Breast epithelium (tissue), 4 donors: Measurements from ENCODE around the gene FBXO7. TPM values are rescaled to one million over a fixed set of nuclear protein-coding genes. Genes with fewer than 3 reads are reported as not detected.

Experiments used
- DNase-seq, 2 donors: peaks; one replicate each; pipeline ENCODE4 v3.0.0-alpha.2; 2019; ENCODE audit warnings: low spot score in 2 of 2
- H3K27ac ChIP-seq, 2 donors: fragments of 200-600 bp; sonication (generic) in 1 of 2; one replicate each; pipeline ENCODE4 v1.5.1; 2016 to 2019; ENCODE audit warnings: mild to moderate bottlenecking in 1 of 2
- H3K27me3 ChIP-seq, 2 donors: fragments of 200-600 bp; sonication (generic) in 1 of 2; one replicate each; pipeline versions ENCODE4 v1.5.1 to v1.6.0; 2017 to 2019; ENCODE audit warnings: control low read depth in 1 of 2, mild to moderate bottlenecking in 1 of 2
- H3K36me3 ChIP-seq: fragments of 200-600 bp; one replicate; pipeline ENCODE4 v1.5.1; 2019
- H3K4me1 ChIP-seq, 2 donors: fragments of 200-600 bp; sonication (generic); one replicate each; pipeline ENCODE4 v1.5.1; 2016 to 2019; ENCODE audit warnings: control low read depth in 1 of 2
- H3K4me3 ChIP-seq, 3 donors: fragments of 200-600 bp; sonication (generic); 1 replicate in 2 of 3; 2 replicates in 1 of 3; pipeline ENCODE4 v1.5.1; 2016 to 2019; ENCODE audit warnings: mild to moderate bottlenecking in 3 of 3, moderate library complexity in 2 of 3
- H3K9me3 ChIP-seq, 2 donors: fragments of 200-600 bp; sonication (generic) in 1 of 2; one replicate each; pipeline ENCODE4 v1.5.1; 2016 to 2019; ENCODE audit warnings: control low read depth in 1 of 2
- CTCF ChIP-seq, 3 donors: fragments of 450-650 bp; IDR thresholded peaks; one replicate each; pipeline ENCODE4 v1.5.1; 2016 to 2017; ENCODE audit warnings: antibody characterized with exemption in 3 of 3, mild to moderate bottlenecking in 3 of 3, moderate library complexity in 3 of 3
- POLR2A ChIP-seq: fragments of 450-650 bp; IDR thresholded peaks from one replicate; pipeline ENCODE4 v1.6.1; 2016; ENCODE audit warnings: antibody characterized with exemption, mild to moderate bottlenecking, moderate library complexity
- POLR2AphosphoS5 ChIP-seq, 3 donors: sonication (generic); formaldehyde crosslinking; IDR thresholded peaks; one replicate each; pipeline ENCODE4 v1.6.1; 2017; ENCODE audit warnings: antibody characterized with exemption in 3 of 3
- intact Hi-C: fragments of 100-400 bp; cut with DNase I; formaldehyde crosslinking; loops from one replicate; pipeline ENCODE4 v1.15.1; 2023; ENCODE audit warnings: low total_unique reads
- total RNA-seq, 3 donors: library from RNA; depleted of rRNA; stranded (reverse); fragments of >200 nt; gene quantifications; one replicate each; pipeline ENCODE4 v1.1.0, GENCODE V29; 2016

The FBXO7 gene
- total RNA-seq, result 100 to 1,000 TPM in 2 of 3 donors, 10 to 100 TPM in 1; 73.7 to 119 (median 107) TPM

GRCh38 chr22:32474635-32475467, at the start of gene FBXO7:
TSS of gene FBXO7 (plus strand) at chr22:32474811. CDS start at chr22:32475003, 192 bp downstream.
- TF ChIP-seq CTCF (IDR thresholded peaks at IDR 0.05), result peak in 1 of 3 donors; percentile 9
- peak; percentile 57 for TF ChIP-seq POLR2A
- TF ChIP-seq POLR2AphosphoS5 (IDR thresholded peaks at IDR 0.05), result peak; percentile 46 to 84 (median 66)
- Histone ChIP-seq H3K27ac (peak within 1 kb of the TSS; percentile 99), H3K27me3 (no peaks in the 10 kb centered on the region), H3K9me3 (no peaks in the 10 kb centered on the region), H3K36me3 (no peaks in the 10 kb centered on the region), H3K4me1 (peaks cover 6 to 7% of the 10 kb centered on the region in 2 donors), H3K4me3 (peak within 1 kb of the TSS; percentile 89 to 99 (median 91))
- intact Hi-C loops, result no loop called here
- DNase-seq, result peak; percentile 83 to 89

- H3K9me3 ChIP-seq, result no peaks in the 10 kb centered on the region
- intact Hi-C loops, result no loop called here
Measured at GRCh38 chr22:32426881-32427280, 47.7 kb upstream of the FBXO7 start.

GRCh38 chr22:32430352-32430751, 44.3 kb upstream of the FBXO7 start:
- H3K27me3 ChIP-seq, result no peaks in the 10 kb centered on the region
- H3K36me3 ChIP-seq, result no peaks in the 10 kb centered on the region
- TF ChIP-seq POLR2A, result no peak
- H3K9me3 ChIP-seq, result no peaks in the 10 kb centered on the region
- intact Hi-C loops, result no loop called here
- H3K4me1 ChIP-seq, result no peaks in the 10 kb centered on the region
- no peak for DNase-seq
- H3K27ac ChIP-seq, result no peak overlapping the region
- no peak overlapping the region for H3K4me3 ChIP-seq

More at GRCh38 chr22:32426881-32427280, 47.7 kb upstream of the FBXO7 start:
- Histone ChIP-seq H3K27me3 (no peaks in the 10 kb centered on the region), H3K4me1 (no peaks in the 10 kb centered on the region), H3K4me3 (no peak overlapping the region), H3K27ac (no peak overlapping the region), H3K36me3 (no peaks in the 10 kb centered on the region)
- no peak for TF ChIP-seq CTCF (IDR thresholded peaks at IDR 0.05)
- TF ChIP-seq POLR2AphosphoS5 (IDR thresholded peaks at IDR 0.05), result no peak
- no peak for TF ChIP-seq POLR2A
- DNase-seq, result no peak

- H3K27ac ChIP-seq, result no peak overlapping the region
- intact Hi-C loops, result no loop called here
- H3K9me3 ChIP-seq, result no peaks in the 10 kb centered on the region
- H3K4me1 ChIP-seq, result no peaks in the 10 kb centered on the region
- TF ChIP-seq CTCF (IDR thresholded peaks at IDR 0.05) (peak in 1 of 3 donors; percentile 24), POLR2A (no peak)
- H3K36me3 ChIP-seq, result no peaks in the 10 kb centered on the region
- peaks cover 0 to 13% of the 10 kb centered on the region in 2 donors for H3K27me3 ChIP-seq
- DNase-seq, result no peak
- no peak overlapping the region for H3K4me3 ChIP-seq
Measured at GRCh38 chr22:32444068-32444467, 30.5 kb upstream of the FBXO7 start.

- Histone ChIP-seq H3K4me3 (no peak overlapping the region), H3K9me3 (no peaks in the 10 kb centered on the region), H3K36me3 (no peaks in the 10 kb centered on the region), H3K27ac (no peak overlapping the region), H3K4me1 (no peaks in the 10 kb centered on the region), H3K27me3 (peaks cover 0 to 13% of the 10 kb centered on the region in 2 donors)
- intact Hi-C loops, result no loop called here
- TF ChIP-seq POLR2AphosphoS5 (IDR thresholded peaks at IDR 0.05), result no peak
- TF ChIP-seq CTCF (IDR thresholded peaks at IDR 0.05), result no peak
- no peak for TF ChIP-seq POLR2A
- DNase-seq, result no peak
Measured at GRCh38 chr22:32446321-32446720, 28.3 kb upstream of the FBXO7 start.
